Small intestine (tissue), 7 donors: ENCODE results near the gene ZNF18. TPM values are rescaled to one million over a fixed set of nuclear protein-coding genes. Genes with fewer than 3 reads are reported as not detected.
A peak's percentile ranks its signal among the peaks of the same experiment; 100 is the strongest.
"Not testable (repeated sequence)": the region's sequence is repeated elsewhere in the genome, so short reads cannot be mapped to it uniquely, and the experiment has no call there.

Experiments used
- DNase-seq, 2 donors: peaks; one replicate each; pipeline versions ENCODE4 v3.0.0 to v3.0.0-alpha.2; 2013
- FAIRE-seq: peaks from 2 replicates; lab custom pipeline; 2012; peaks lifted over from hg19 to GRCh38; lab: Jason Lieb, UNC
- H3K27ac ChIP-seq, 3 donors: one replicate each; pipeline ENCODE4 v1.5.1; 2013; ENCODE audit warnings: low read length in 2 of 3, mild to moderate bottlenecking in 2 of 3, control low read depth in 1 of 3, inconsistent platforms in 1 of 3, low read depth in 1 of 3, moderate library complexity in 1 of 3
- H3K27me3 ChIP-seq, 3 donors: one replicate each; pipeline ENCODE4 v1.6.1; 2013; ENCODE audit warnings: low read length in 3 of 3, inconsistent platforms in 1 of 3; ENCODE audit not compliant: control insufficient read depth in 3 of 3, insufficient read depth in 3 of 3
- H3K36me3 ChIP-seq, 3 donors: one replicate each; pipeline ENCODE4 v1.6.1; 2013; ENCODE audit warnings: low read length in 3 of 3, inconsistent platforms in 1 of 3, low read depth in 1 of 3, mild to moderate bottlenecking in 1 of 3, moderate library complexity in 1 of 3; ENCODE audit not compliant: control insufficient read depth in 3 of 3, insufficient read depth in 2 of 3
- H3K4me1 ChIP-seq, 3 donors: one replicate each; pipeline ENCODE4 v1.6.1; 2013; ENCODE audit warnings: low read length in 2 of 3, inconsistent platforms in 1 of 3, low read depth in 1 of 3, mild to moderate bottlenecking in 1 of 3, moderate library complexity in 1 of 3; ENCODE audit not compliant: control insufficient read depth in 3 of 3, insufficient read depth in 2 of 3
- H3K4me3 ChIP-seq, 3 donors: one replicate each; pipeline ENCODE4 v1.5.1; 2013; ENCODE audit warnings: low read length in 3 of 3, control low read depth in 1 of 3, inconsistent platforms in 1 of 3, low read depth in 1 of 3, mild to moderate bottlenecking in 1 of 3, moderate library complexity in 1 of 3
- H3K9me3 ChIP-seq, 2 donors: one replicate each; pipeline ENCODE4 v1.6.1; 2013; ENCODE audit warnings: low read depth in 1 of 2, low read length in 1 of 2; ENCODE audit not compliant: control insufficient read depth in 2 of 2, insufficient read depth in 1 of 2
- WGBS, 3 donors: extraction: QIAGEN DNeasy Blood & Tissue Kit; methylation state at CpG; one replicate each; pipeline ENCODE4 v1.1.7; 2013; 5-methylcytosine and 5-hydroxymethylcytosine counted together
- polyA plus RNA-seq, 4 donors: library from polyadenylated mRNA; stranded (reverse) in 3 of 4; unstranded in 1 of 4; fragments of 200-250 nt in 3 of 4; fragments of 120-200 nt in 1 of 4; gene quantifications; one replicate each; pipeline versions ENCODE4 v1.2.1 to v1.2.3, GENCODE V29; 2013
- donor health status: healthy with polysubstance abuse.
- donor health status: control.
- donor health status: control.
- donor health status: Bipolar disorder and iron deficiency.
- donor health status: healthy.

Gene ZNF18
- polyA plus RNA-seq, 4 donors = 4.5 to 9.6 (median 7.1) TPM

GRCh38 chr17:11948789-11949188 is 48.5 kb downstream of the ZNF18 start:
- 47 to 53% (median 48%) methylated on average over 6 of the region's 6 CpGs for WGBS, 3 donors
- H3K9me3 ChIP-seq = peaks cover 0 to 10% of the 10 kb centered on the region in 2 donors
- H3K4me1 ChIP-seq = no peaks in the 10 kb centered on the region
- DNase-seq (no peak), FAIRE-seq (no peak)
- no peak overlapping the region for H3K4me3 ChIP-seq
- no peaks in the 10 kb centered on the region for H3K27me3 ChIP-seq
- H3K27ac ChIP-seq = no peak overlapping the region
- no peaks in the 10 kb centered on the region for H3K36me3 ChIP-seq

- H3K4me1 ChIP-seq = no peaks in the 10 kb centered on the region
- H3K36me3 ChIP-seq = no peaks in the 10 kb centered on the region
- DNase-seq (no peak), FAIRE-seq (no peak)
- H3K27me3 ChIP-seq = no peaks in the 10 kb centered on the region
- no peaks in the 10 kb centered on the region for H3K9me3 ChIP-seq
- no peak overlapping the region for H3K4me3 ChIP-seq
- H3K27ac ChIP-seq = no peak overlapping the region
- 45 to 67% (median 64%) methylated on average over 3 of the region's 3 CpGs for WGBS, 3 donors
Measured at GRCh38 chr17:11944587-11944986, 52.7 kb downstream of the ZNF18 start.

- H3K36me3 ChIP-seq = no peaks in the 10 kb centered on the region
- DNase-seq (no peak), FAIRE-seq (no peak)
- no peak overlapping the region for H3K27ac ChIP-seq
- H3K4me3 ChIP-seq = no peak overlapping the region
- H3K9me3 ChIP-seq = no peaks in the 10 kb centered on the region
- 73 to 79% (median 79%) methylated on average over 7 of the region's 7 CpGs for WGBS, 3 donors
- H3K27me3 ChIP-seq = no peaks in the 10 kb centered on the region
- no peaks in the 10 kb centered on the region for H3K4me1 ChIP-seq
Measured at GRCh38 chr17:11943759-11944347, 53.4 kb downstream of the ZNF18 start.

GRCh38 chr17:11943086-11943485 is 54.2 kb downstream of the ZNF18 start:
- 89 to 94% (median 93%) methylated on average over 11 of the region's 11 CpGs for WGBS, 3 donors
- H3K4me1 ChIP-seq, FAIRE-seq, H3K4me3 ChIP-seq, H3K27me3 ChIP-seq, H3K9me3 ChIP-seq, H3K36me3 ChIP-seq, DNase-seq, H3K27ac ChIP-seq: not testable (repeated sequence)

GRCh38 chr17:11940904-11941303 is 56.4 kb downstream of the ZNF18 start:
- no peaks in the 10 kb centered on the region for H3K27me3 ChIP-seq
- no peaks in the 10 kb centered on the region for H3K9me3 ChIP-seq
- H3K36me3 ChIP-seq = no peaks in the 10 kb centered on the region
- H3K4me1 ChIP-seq = no peaks in the 10 kb centered on the region
- H3K27ac ChIP-seq = no peak overlapping the region
- no peak for FAIRE-seq
- H3K4me3 ChIP-seq = no peak overlapping the region
- no peak for DNase-seq
- WGBS, 3 donors = 42 to 67% (median 65%) methylated on average over 2 of the region's 2 CpGs

GRCh38 chr17:11935734-11936406 is 61.4 kb downstream of the ZNF18 start:
- WGBS, 3 donors = 43 to 51% (median 50%) methylated on average over 14 of the region's 14 CpGs
- Histone ChIP-seq H3K9me3 (no peaks in the 10 kb centered on the region), H3K27me3 (no peaks in the 10 kb centered on the region), H3K27ac (no peak overlapping the region), H3K4me1 (no peaks in the 10 kb centered on the region), H3K36me3 (no peaks in the 10 kb centered on the region), H3K4me3 (no peak overlapping the region)
- DNase-seq (peak; percentile 48 to 51), FAIRE-seq (no peak)

GRCh38 chr17:11932337-11932898 is 64.9 kb downstream of the ZNF18 start:
- no peaks in the 10 kb centered on the region for H3K9me3 ChIP-seq
- FAIRE-seq (no peak), DNase-seq (no peak)
- no peaks in the 10 kb centered on the region for H3K36me3 ChIP-seq
- 85 to 89% (median 88%) methylated on average over 10 of the region's 10 CpGs for WGBS, 3 donors
- no peak overlapping the region for H3K4me3 ChIP-seq
- no peaks in the 10 kb centered on the region for H3K27me3 ChIP-seq
- no peak overlapping the region for H3K27ac ChIP-seq
- H3K4me1 ChIP-seq = no peaks in the 10 kb centered on the region

- Histone ChIP-seq H3K36me3 (no peaks in the 10 kb centered on the region), H3K27me3 (no peaks in the 10 kb centered on the region), H3K4me3 (no peak overlapping the region), H3K9me3 (no peaks in the 10 kb centered on the region), H3K27ac (no peak overlapping the region), H3K4me1 (no peaks in the 10 kb centered on the region)
- 27 to 45% (median 41%) methylated on average over 4 of the region's 4 CpGs for WGBS, 3 donors
- DNase-seq (no peak), FAIRE-seq (no peak)
Measured at GRCh38 chr17:11928436-11928835, 68.8 kb downstream of the ZNF18 start.
